ENCODE results near the gene DIAPH3. TPM values are rescaled to one million over a fixed set of nuclear protein-coding genes. Genes with fewer than 3 reads are reported as not detected.

Gene DIAPH3
- polyA plus RNA-seq, 1 of the 3 experiments (the other 2 are of a cell fraction): 5.4 TPM

DNA sequence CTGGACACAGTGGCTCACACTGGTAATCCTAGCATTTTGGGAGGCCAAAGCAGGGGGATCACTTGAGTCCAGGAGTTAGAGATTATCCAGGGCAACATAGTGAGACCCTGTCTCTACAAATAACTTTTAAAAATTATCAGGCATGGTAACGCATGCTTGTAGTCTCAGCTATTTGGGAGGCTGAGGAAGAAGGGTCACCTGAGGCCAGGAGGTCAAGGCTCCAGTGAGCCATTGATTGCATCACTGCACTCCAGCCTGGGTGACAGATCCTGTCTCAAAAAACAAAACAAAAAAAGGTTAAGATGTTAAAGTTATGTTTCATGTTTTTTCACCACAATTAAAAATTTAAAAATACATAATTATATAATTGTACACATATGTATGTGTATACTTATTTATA, 19.2 kb upstream of the DIAPH3 start:
- no peaks in the 10 kb centered on the region for H3K9me2 ChIP-seq
- no peaks in the 10 kb centered on the region for H4K20me1 ChIP-seq (ENCODE audit: insufficient read depth)
- no peak overlapping the region for H2AFZ ChIP-seq (ENCODE audit: low read depth)
- DNase-seq: no peak
- no peak overlapping the region for H3K4me3 ChIP-seq (ENCODE audit: low read depth in 2 of 2, low read length in 1 of 2)
- no peaks in the 10 kb centered on the region for H3K79me2 ChIP-seq (ENCODE audit: insufficient read depth)
- H3K9ac ChIP-seq: no peak overlapping the region
- H3F3A ChIP-seq (replicated peaks; ENCODE audit: insufficient read depth): no peaks in the 10 kb centered on the region
- no peaks in the 10 kb centered on the region for H3K4me1 ChIP-seq (ENCODE audit: control insufficient read depth in 1 of 2, insufficient read depth in 2 of 2, low read depth in 1 of 2, low read length in 1 of 2)
- H3K9me3 ChIP-seq: no peaks in the 10 kb centered on the region
- TF ChIP-seq POLR2AphosphoS5 (IDR thresholded peaks at IDR 0.05; ENCODE audit: low read depth, low read length): no peak
- TF ChIP-seq FOXJ3 (CRISPR knock-in tag; IDR thresholded peaks at IDR 0.05): no peak
- TF ChIP-seq TEAD4 (IDR thresholded peaks at IDR 0.05; ENCODE audit: borderline replicate concordance, insufficient read depth): no peak
- TF ChIP-seq, protein P1, sequence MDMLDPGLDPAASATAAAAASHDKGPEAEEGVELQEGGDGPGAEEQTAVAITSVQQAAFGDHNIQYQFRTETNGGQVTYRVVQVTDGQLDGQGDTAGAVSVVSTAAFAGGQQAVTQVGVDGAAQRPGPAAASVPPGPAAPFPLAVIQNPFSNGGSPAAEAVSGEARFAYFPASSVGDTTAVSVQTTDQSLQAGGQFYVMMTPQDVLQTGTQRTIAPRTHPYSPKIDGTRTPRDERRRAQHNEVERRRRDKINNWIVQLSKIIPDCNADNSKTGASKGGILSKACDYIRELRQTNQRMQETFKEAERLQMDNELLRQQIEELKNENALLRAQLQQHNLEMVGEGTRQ (IDR thresholded peaks at IDR 0.05; ENCODE audit: borderline replicate concordance, low read depth, low read length): no peak
- TF ChIP-seq SIN3A (IDR thresholded peaks at IDR 0.05; ENCODE audit: borderline replicate concordance, low read depth, low read length): no peak
- TF ChIP-seq, protein P2, sequence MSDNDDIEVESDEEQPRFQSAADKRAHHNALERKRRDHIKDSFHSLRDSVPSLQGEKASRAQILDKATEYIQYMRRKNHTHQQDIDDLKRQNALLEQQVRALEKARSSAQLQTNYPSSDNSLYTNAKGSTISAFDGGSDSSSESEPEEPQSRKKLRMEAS (IDR thresholded peaks at IDR 0.05; ENCODE audit: low read depth): no peak
- no peak for TF ChIP-seq MEF2A (IDR thresholded peaks at IDR 0.05; ENCODE audit: borderline replicate concordance, low read depth)
- TF ChIP-seq JUND (IDR thresholded peaks at IDR 0.05): no peak
- TF ChIP-seq EP300 (IDR thresholded peaks at IDR 0.05; ENCODE audit: borderline replicate concordance in 1 of 2, low read depth in 1 of 2, low read length in 1 of 2): no peak
- no peak for TF ChIP-seq NFIC (IDR thresholded peaks at IDR 0.05; ENCODE audit: borderline replicate concordance)
- TF ChIP-seq TAF1 (IDR thresholded peaks at IDR 0.05; ENCODE audit: borderline replicate concordance, low read depth, low read length): no peak
- no peak for TF ChIP-seq GABPA (IDR thresholded peaks at IDR 0.05; ENCODE audit: low read depth)
- TF ChIP-seq TCF12 (IDR thresholded peaks at IDR 0.05): no peak
- TF ChIP-seq EZH2phosphoT487 (IDR thresholded peaks at IDR 0.05; ENCODE audit: borderline replicate concordance, low read depth): no peak
- no peak for TF ChIP-seq NRF1 (IDR thresholded peaks at IDR 0.05; ENCODE audit: low read depth, low read length)
- 75% methylated on average over 1 of the region's 1 CpG for WGBS (ENCODE audit: low lambda C conversion rate)
- POLR2A ChIA-PET: no interaction called here
- H3K36me3 ChIP-seq (replicated peaks in 1 of 2; ENCODE audit: control insufficient read depth in 1 of 2, insufficient read depth in 2 of 2, low read length in 1 of 2): no peaks in the 10 kb centered on the region
- H3K27me3 ChIP-seq (ENCODE audit: insufficient read depth): no peaks in the 10 kb centered on the region
- CTCF ChIA-PET: no interaction called here
- H3K4me2 ChIP-seq: no peak overlapping the region
- no peak overlapping the region for H3K27ac ChIP-seq (ENCODE audit: low read depth in 2 of 2, low read length in 1 of 2)

DNA sequence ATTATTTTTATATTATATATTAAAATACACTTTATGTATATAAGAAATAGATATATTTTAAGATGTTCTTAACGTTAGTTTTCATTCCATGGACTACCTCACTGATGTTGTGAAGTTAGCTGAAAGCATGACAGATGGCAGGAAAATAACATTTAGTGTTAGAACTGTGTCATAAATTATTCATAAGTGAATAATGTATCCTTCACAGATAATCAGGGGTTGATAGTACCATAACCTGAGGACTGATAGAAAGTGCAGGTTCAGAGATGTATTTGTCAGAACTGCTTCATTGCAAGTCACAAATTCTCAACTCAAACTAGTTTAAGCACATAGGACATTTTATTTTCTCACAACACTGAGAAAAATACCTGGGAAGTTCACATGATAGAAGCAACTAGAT, 14.6 kb upstream of the DIAPH3 start:
- Histone ChIP-seq H3K9me2 (no peaks in the 10 kb centered on the region), H3F3A (replicated peaks; ENCODE audit: insufficient read depth) (no peaks in the 10 kb centered on the region), H3K4me1 (ENCODE audit: control insufficient read depth in 1 of 2, insufficient read depth in 2 of 2, low read depth in 1 of 2, low read length in 1 of 2) (no peaks in the 10 kb centered on the region), H2AFZ (ENCODE audit: low read depth) (no peak overlapping the region), H3K79me2 (ENCODE audit: insufficient read depth) (no peaks in the 10 kb centered on the region), H3K27me3 (ENCODE audit: insufficient read depth) (no peaks in the 10 kb centered on the region), H4K20me1 (ENCODE audit: insufficient read depth) (no peaks in the 10 kb centered on the region), H3K9me3 (no peaks in the 10 kb centered on the region), H3K36me3 (replicated peaks in 1 of 2; ENCODE audit: control insufficient read depth in 1 of 2, insufficient read depth in 2 of 2, low read length in 1 of 2) (no peaks in the 10 kb centered on the region), H3K4me3 (ENCODE audit: low read depth in 2 of 2, low read length in 1 of 2) (no peak overlapping the region), H3K4me2 (no peak overlapping the region), H3K9ac (no peak overlapping the region), H3K27ac (ENCODE audit: low read depth in 2 of 2, low read length in 1 of 2) (no peak overlapping the region)
- 85% methylated on average over 1 of the region's 1 CpG for WGBS (ENCODE audit: low lambda C conversion rate)
- CTCF ChIA-PET: no interaction called here
- TF ChIP-seq TAF1 (IDR thresholded peaks at IDR 0.05; ENCODE audit: borderline replicate concordance, low read depth, low read length): no peak
- no peak for TF ChIP-seq POLR2AphosphoS5 (IDR thresholded peaks at IDR 0.05; ENCODE audit: low read depth, low read length)
- no peak for TF ChIP-seq CHD2 (IDR thresholded peaks at IDR 0.05; ENCODE audit: low read length, partially characterized antibody)
- TF ChIP-seq SMC3 (IDR thresholded peaks at IDR 0.05; ENCODE audit: low read depth, low read length): no peak
- POLR2A ChIA-PET: no interaction called here
- DNase-seq: no peak

Measured in SK-N-SH (cell line).